GM19351 (cell line): ENCODE measurements around the gene CACNA2D4.

ENCODE experiments used
- ATAC-seq: cut with Tn5 transposase; IDR thresholded peaks from one replicate; pipeline ENCODE4 v1.9.1; 2021; ENCODE audit warnings: mild to moderate bottlenecking, moderate library complexity; ENCODE audit not compliant: unreplicated experiment

The CACNA2D4 gene

GRCh38 chr12:1847411-1847810 lies 71.0 kb downstream of the CACNA2D4 start:
- ATAC-seq = no peak

DNA sequence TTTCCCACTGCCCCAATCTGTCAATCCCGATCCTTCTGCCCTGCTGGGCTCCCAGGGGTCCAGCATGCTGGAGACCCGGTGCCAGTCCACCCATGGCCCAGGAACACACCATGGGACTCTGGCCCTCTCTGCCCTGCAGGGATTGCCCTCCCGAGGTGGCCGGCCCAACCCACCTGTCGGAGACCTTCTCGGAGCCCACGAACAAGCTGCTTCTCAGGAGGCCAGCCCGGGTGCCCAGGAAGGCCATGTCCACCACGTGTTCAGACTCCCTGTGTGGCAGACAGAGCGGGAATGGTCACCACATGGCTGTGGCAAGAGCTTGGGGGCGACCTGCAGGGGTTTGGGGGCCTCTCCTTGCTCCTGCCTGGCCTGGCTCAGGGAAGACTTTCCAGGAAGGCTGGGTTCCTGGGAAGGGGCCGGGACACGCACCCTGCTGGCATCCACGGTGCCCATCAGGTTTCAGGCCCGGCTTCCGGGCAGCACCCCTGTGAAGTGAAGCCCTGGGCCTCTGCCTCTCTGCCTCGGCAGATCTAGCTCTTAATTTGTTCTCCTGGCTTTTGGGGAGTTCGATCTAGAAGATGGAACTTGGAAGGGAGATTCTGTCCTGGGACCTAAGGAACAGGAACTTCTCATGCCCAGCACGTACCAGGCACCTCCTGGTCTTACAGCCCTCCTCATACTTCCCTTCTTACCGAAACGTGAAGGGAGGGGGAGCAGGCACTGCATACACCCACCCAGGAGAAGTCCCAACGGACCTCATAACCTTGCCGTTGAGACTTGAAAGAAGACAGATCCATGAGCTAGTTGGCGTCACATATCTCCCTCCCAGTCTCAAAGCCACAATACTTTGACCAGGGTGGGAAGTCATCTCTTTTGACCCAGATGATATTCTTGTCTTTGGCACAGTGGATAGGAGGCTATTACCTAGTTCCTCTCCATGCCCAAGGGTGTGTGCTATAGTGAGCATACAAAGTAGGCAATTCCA lies 71.7 kb downstream of the CACNA2D4 start:
- ATAC-seq = no peak

DNA sequence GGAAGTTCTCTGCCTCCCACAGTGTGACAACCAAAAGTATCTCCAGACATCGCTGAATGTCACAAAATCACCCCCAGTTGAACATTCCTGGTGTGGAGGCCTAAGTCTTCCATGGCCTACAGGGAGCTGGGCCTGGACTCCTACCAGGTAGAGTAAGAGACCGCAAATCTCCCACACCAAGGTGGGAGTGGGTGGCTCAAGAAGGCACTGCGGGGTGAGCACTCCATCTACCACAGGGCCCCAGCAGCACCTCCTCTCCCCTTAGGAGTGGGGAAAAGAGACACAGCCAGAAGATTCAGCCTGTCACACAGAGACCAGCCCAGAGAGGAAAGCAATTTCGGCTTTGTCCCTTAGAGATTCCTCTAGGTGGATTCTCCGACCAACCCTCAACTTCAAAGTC lies 72.6 kb downstream of the CACNA2D4 start:
- no peak for ATAC-seq

GRCh38 chr12:1845427-1845826 lies 73.0 kb downstream of the CACNA2D4 start:
- no peak for ATAC-seq

DNA sequence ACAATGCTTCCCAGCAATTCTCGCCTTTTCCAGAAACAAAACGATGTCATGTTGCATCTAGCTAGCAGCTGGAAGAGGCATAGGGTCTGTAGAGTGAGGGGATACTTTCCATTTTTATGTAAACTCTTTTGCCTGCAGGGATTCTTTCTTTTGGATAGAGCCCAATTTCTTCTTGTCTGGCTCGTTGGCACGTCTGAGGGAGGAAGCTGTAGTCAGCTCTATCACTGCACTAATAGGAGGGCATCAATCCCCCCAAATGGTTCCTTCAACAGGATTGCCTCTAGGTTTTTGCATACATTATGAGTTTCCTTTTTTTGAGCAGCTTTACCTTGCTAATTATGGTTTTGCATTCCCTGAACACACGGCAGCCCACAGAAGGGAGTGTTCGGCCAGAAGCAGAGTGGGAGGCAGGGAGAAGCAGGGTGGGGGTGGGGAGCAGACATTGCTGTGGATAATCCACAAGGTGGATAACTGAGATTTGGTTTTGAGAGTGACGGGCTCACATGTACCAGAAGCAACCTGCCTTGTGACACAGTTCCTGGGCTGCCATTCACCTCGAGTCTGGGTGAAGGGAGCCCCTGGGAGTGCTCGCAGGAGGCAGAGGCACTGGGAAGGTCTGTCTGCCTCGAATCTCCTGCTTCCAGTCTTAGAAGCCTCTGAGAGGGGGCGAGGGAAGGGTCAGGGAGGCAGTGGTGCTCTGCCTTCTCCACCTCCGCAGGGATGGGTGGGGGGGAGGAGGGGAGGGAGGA lies 73.6 kb downstream of the CACNA2D4 start:
- no peak for ATAC-seq

DNA sequence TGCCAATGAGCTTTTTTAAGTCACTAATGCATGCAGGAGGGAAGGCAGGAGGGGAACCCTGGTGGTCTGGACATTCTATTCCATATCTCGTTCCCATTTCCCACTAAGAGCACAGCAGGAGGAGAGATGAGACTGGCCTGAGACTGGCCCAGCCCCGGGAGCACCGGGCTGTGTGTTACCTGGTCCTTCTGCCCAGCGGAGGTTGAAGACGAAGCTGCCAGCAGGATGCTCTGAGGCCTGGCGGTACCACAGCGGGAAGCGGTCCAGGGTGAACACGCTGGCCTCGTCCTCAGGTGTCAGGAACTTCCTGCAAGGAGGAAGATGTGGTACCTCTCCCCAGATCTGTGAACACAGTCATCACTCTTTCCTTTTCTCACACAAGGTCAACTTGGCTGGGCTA lies 74.2 kb downstream of the CACNA2D4 start:
- no peak for ATAC-seq

DNA sequence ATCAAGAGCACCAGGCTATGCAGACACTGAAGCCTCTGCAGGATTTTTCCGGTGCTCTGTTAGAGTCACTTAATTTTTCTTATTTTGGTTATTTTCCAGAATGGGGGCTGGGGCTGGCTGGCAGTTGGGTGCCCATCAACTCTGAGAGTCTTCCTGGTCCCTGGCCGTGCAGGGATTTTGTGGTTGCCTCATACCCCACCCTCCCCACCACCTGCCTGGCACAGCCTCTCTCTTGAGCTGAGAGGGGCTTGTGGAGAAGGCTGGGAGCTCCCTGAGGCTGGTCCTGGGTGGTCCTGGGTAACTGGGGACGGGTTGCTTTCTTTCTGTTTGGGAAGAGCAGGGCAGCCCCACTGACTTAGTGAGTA lies 74.8 kb downstream of the CACNA2D4 start:
- no peak for ATAC-seq

DNA sequence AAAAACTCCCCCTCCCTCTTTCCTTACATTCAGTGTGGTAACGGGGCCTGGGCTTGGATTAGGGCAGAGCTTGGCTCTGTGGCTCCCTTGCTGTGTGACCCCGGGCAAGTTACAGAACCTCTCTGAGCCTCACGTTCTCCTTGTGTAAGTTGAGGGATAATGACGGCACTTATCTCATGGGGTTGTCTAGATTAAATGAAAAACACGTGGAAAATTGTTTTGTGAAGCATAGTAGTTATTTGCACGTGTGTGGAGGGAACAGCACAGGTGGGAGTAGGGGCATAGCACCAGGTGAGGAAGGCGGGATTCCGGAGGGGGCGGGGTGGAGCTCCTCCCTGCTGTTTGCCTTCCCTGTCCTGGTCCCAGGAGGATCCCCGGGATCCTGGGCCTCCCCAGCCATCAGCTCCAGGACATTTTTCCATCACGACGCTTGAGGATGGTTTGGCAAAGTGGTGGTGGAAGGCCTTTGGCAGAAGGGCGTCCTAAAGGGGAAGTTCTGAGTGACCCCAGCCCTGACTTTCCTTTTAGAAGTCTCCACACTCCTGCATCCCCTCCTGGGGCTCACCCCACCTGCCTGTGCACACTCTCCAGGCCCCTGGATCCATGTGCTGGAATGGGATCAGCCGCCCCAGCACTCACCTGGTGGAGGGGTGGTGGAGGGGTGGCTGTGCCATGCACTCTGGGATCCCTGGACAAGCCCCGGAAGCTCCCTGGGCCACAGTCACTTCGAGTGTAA lies 75.4 kb downstream of the CACNA2D4 start:
- ATAC-seq = no peak

- no peak for ATAC-seq
These were observed 76.1 kb downstream of the CACNA2D4 start for GRCh38 chr12:1842183-1842904.

DNA sequence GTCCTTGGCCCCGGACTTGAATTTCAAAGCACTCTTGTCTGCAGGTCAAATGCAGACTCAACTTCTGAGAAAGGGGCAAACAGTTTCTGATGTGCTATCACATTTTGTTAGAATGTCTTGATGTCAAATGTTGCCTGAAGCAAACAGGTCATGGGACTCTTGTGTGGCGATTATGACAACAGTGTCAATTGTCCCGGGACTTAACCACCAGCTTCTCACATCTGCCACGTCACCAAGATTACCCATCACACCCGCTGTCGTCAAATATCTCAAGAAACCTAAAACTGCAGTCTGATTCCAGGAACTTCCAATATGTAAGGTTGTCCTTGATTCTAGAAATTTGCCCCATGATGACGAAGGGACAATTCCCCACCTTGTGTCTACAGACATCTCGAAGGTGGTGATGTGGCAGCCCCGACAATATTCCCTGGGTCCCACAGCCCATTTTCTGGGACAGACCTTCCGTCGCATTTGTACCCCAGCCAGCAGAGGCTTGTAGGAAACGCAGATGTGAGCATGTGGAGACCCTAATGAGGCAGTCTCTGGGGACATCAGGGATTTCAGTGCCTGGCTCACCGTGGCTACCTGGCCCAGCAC lies 76.8 kb downstream of the CACNA2D4 start:
- no peak for ATAC-seq

DNA sequence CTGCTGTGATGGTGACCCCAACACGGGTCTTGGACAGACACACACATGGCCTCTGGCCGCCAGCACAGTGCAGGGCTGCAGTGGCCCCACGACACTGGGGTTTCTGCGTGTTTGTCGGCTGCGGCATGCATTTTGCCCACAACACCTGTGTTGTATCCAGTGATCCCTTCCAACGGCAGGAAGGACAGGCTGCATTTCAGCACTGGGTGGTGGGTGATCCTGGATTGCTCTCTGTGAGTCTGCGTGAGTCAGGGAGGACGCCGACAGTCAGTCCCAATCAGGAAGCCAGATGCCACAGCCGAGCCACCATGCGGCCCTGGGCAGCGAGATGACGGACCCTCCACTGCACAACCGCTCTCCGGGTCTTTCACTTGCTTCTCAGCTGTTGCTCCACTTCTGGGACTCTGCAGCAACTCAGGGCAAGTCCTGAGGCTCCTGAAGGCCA lies 77.4 kb downstream of the CACNA2D4 start:
- no peak for ATAC-seq

DNA sequence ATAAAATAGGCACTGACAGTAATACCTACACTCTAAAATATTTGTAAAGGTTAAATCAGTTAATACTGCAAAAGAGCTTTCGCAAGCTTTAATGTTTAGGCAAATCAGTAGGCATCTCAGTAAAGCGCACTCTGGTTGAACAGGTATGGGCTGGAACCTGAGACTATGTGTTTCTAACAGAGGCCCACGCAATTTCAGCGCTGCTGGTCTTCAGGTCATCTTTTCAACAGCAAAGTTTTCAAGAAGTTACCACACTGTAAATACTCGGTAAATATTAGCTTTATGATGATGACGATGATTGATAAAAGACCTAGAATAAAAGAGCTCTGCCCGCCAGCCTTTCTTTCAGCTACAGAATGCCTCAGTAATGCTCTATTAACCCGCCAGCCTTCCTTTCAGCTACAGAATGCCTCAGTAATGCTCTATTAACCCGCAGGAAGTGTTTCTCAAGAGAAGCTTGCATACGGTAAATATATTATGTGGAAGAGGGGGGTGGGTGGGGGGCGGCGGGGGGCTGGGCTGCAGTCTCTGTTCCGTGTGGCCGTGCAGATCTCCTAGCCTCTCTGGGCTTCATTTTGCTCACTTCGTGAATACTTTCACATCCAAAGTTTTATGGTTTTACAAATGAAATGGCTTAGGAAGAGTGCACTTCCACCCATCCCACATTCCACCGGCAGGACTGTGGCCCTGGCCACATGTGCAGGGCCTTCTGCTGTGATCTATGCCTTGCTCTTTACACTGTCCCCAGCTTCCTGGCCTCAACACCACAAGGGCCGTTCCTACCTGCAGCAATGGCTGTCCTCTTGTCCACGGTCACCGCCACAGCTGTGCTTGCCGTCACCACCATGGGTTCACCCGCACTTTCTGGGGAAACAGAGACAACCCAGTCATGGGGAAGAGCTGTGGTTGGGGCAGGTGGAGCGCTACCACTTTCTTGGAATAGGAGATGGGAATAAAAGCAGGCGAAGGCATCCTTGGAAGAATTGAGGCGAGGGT lies 78.2 kb downstream of the CACNA2D4 start:
- ATAC-seq = no peak

DNA sequence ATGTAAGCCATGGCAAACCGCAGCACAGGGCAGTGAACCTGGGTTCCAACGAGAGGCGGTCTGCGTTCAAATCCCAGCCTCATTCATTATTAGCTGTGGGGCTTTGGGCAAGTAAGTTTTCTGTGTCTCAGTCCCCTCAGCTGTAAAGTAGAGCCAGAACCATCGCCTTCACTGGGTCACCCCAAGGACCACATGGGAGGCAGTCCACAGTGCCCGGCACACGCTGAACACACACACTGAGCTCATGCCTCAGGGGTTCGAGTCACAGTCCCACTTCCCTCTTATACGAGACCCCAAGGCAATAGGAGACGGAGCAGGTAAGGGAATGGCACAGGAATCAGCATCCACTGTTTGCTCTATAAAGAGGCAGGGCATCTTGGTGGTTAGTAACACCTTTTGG lies 79.0 kb downstream of the CACNA2D4 start:
- ATAC-seq = no peak

- no peak for ATAC-seq
These were observed 79.5 kb downstream of the CACNA2D4 start for GRCh38 chr12:1838994-1839365.

DNA sequence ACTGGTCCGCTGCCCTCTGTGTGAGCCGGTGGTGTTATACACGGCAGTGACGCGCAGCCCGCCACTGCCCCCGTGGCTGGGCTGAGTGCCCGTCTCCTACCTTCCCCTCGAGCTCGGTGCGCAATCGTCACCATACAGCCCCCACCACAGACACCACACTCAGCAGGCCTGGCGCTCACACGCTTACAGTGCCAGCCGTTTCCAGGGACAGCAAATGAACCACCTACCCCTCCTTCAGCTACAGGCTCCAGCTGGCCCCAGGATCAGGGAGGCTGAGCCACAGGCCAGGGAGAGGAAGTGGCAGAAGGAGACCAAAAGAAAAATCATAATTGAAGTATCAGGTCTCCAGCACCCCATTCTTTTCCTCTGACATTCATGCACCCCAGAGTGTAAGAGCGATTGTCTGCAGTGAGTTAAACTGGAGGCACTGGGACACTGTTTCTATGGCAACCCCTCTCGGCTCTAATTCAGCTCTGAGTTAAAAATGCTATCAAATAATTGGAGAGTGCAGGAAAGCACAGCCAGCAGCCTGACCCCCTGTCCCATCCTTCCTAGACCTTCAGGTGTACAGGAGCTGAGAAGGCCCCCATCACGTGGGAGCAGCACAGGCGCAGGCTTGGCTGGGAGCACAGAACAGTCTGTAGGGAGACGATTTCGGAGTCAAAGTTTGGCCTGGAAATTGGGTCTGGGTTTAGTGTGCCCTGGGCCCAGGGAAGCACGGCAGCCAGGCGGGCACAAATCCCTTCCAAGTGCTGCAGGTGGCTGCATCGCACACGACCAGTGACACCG lies 80.1 kb downstream of the CACNA2D4 start:
- no peak for ATAC-seq

- no peak for ATAC-seq
These were observed 80.8 kb downstream of the CACNA2D4 start for GRCh38 chr12:1837541-1838204.

GRCh38 chr12:1836854-1837421 lies 81.5 kb downstream of the CACNA2D4 start:
- no peak for ATAC-seq
